ENCODE results near the gene VPS50.

The VPS50 gene

DNA sequence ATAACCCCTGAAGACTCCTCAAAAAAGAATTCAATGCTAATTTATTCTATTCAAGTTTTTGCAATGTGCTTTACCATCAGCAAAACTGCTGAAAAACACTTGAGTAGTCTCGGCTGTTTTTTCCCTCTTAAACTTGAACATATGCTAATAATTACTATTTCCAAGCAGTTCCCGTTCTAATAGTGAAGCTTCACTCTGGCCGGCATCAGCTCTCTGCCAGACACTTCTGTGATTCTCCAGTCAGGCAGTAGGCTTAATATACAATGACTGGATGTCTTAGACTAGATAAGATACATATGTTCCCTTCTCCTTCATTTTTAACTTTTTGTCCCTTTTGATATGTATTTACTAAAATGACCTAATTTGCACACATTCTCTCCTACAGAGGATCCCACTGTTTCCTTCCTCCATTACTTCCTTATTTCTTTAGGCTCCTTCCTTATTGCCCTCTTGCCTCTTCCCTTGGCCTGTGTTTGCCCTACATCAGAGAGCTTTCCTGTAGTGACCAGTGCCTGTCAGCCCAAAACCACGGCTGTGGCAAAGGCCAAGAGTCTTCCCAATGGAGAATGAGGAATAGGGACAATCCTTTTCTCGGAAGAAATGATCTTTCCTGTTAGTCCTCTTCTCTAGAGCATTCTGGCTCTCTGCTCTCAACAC lies 29.4 kb upstream of the VPS50 start:
- CTCF ChIA-PET, result interaction anchor here (0.9 to 1.0 kb wide), 2 partner anchors 9 to 57 kb away, joined by 3 read pairs; no protein-coding TSS in a partner anchor
- DNase-seq (ENCODE audit: extremely low spot score), result no peak
- POLR2A ChIA-PET, result no interaction called here
- TF ChIP-seq CTCF (IDR thresholded peaks at IDR 0.05; ENCODE audit: control extremely low read depth, extremely low read depth, low read depth, missing control alignments), result no peak

DNA sequence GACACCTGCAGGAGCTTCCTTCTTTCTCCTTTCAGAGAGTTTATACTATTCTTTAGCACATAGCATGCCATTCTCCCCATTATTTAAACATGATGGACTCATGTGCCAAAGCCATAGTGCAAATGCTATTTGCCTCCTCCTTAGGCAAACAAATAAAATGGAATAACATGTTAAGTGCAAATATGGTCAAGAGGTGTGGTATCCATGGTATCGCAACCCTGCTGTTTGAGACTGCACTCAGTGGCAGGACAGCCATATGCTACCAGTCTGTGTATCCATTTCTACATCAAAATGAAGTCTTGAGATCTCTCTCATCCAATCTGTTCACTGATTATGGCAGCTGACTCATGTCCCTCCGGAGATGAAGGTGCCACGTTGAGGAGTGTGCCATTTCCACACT lies 28.7 kb upstream of the VPS50 start:
- no peak for DNase-seq (ENCODE audit: extremely low spot score)
- POLR2A ChIA-PET, result no interaction called here
- CTCF ChIA-PET, result interaction anchor here (0.9 kb wide), 1 partner anchor 10 kb away, joined by 3 read pairs; no protein-coding TSS in a partner anchor
- no peak for TF ChIP-seq CTCF (IDR thresholded peaks at IDR 0.05; ENCODE audit: control extremely low read depth, extremely low read depth, low read depth, missing control alignments)

DNA sequence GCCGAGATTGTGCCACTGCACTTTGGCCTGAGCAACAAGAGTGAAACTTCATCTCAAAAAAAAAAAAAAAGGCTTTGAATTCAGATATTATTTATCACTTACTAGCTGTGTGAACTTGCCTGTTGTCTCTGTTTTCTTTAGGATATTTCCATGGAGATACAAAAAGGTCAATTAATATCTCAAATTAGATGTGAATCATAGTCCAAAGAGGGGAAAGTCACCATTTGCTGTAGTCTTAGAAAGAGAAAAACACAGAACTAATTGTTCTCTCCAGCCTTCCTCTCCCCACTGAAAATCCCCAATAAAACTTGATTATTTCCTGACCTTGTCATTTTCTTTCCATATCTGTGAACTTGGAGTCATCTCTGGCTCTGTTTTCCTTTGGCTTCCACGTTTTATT lies 27.1 kb upstream of the VPS50 start:
- ChIA-PET CTCF (interaction anchor here (0.9 to 1.0 kb wide), 3 partner anchors 12 to 30 kb away, joined by 3 read pairs; no protein-coding TSS in a partner anchor), POLR2A (no interaction called here)
- no peak for DNase-seq (ENCODE audit: extremely low spot score)
- TF ChIP-seq CTCF (IDR thresholded peaks at IDR 0.05; ENCODE audit: control extremely low read depth, extremely low read depth, low read depth, missing control alignments), result no peak

DNA sequence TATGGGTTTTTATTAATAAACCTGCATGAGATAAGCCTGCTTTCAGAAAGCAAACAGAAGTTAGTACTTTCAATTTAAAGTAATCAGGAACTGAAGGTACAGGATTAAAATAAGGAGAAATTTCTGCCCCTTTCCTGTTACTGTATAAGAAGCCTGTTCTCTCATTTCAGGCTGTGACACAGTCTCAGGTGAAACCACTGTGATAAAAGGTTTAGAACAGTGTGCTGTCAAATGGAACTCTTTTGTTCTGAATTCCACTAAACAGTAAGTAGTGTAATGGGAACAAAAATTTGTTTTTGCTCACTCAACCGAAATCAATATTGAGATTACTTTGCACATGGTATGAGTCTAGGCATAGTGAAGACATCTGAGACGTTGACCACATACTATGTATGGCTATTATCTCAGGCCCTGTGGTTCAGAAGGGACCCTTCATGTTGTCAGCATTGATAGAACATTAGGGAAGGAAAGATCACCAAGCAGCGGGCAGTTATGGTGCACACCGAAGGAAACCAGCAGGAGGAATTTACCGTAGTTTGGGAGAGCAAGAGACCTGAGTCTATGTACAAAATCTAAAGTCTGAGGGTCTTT lies 20.8 kb upstream of the VPS50 start:
- no peak for TF ChIP-seq CTCF (IDR thresholded peaks at IDR 0.05; ENCODE audit: control extremely low read depth, extremely low read depth, low read depth, missing control alignments)
- DNase-seq (ENCODE audit: extremely low spot score), result no peak
- ChIA-PET POLR2A (no interaction called here), CTCF (no interaction called here)

- ChIA-PET POLR2A (no interaction called here), CTCF (interaction anchor here (1.0 kb wide), 1 partner anchor 16 kb away, joined by 3 read pairs; no protein-coding TSS in a partner anchor)
- no peak for DNase-seq (ENCODE audit: extremely low spot score)
- TF ChIP-seq CTCF (IDR thresholded peaks at IDR 0.05; ENCODE audit: control extremely low read depth, extremely low read depth, low read depth, missing control alignments), result no peak
Observed at GRCh38 chr7:93212881-93213280, 19.3 kb upstream of the VPS50 start.

- ChIA-PET POLR2A (no interaction called here), CTCF (interaction anchor here (4.6 kb wide), 1 partner anchor 9 kb away, joined by 20 read pairs; no protein-coding TSS in a partner anchor)
- no peak for TF ChIP-seq CTCF (IDR thresholded peaks at IDR 0.05; ENCODE audit: control extremely low read depth, extremely low read depth, low read depth, missing control alignments)
- no peak for DNase-seq (ENCODE audit: extremely low spot score)
Observed at GRCh38 chr7:93218997-93219827, 13.0 kb upstream of the VPS50 start.

Measured in GM10248 (cell line).